Hematopoietic multipotent progenitor cell treated with erythropoietin and hydrocortisone succinate and interleukin-3 and kit ligand, for 6 days (in vitro differentiated cells): Measurements from ENCODE around the gene NKX6-1.
A peak's percentile ranks its signal among the peaks of the same experiment; 100 is the strongest.

Experiments
- DNase-seq: peaks from one replicate; pipeline ENCODE4 v3.0.0-alpha.2; 2015

The NKX6-1 gene

GRCh38 chr4:84498935-84499623 is at the start of gene NKX6-1:
NKX6-1 (minus strand) TSS chr4:84499292; CDS start chr4:84498228, 1,064 bp downstream.
- peak; percentile 46 for DNase-seq

- DNase-seq = peak; percentile 5
Observed at GRCh38 chr4:84547211-84547610, 48.1 kb upstream of the NKX6-1 start.

GRCh38 chr4:84545093-84545492 is 46.0 kb upstream of the NKX6-1 start:
- no peak for DNase-seq

GRCh38 chr4:84535901-84536300 is 36.8 kb upstream of the NKX6-1 start:
- DNase-seq = no peak

GRCh38 chr4:84531689-84532088 is 32.6 kb upstream of the NKX6-1 start:
- no peak for DNase-seq

- DNase-seq = no peak
Observed at GRCh38 chr4:84530871-84531270, 31.8 kb upstream of the NKX6-1 start.

GRCh38 chr4:84530454-84530853 is 31.4 kb upstream of the NKX6-1 start:
- DNase-seq = peak; percentile 29

- DNase-seq = peak; percentile 76
Observed at GRCh38 chr4:84529169-84529751, 30.2 kb upstream of the NKX6-1 start.

- no peak for DNase-seq
Observed at GRCh38 chr4:84527391-84527790, 28.3 kb upstream of the NKX6-1 start.

GRCh38 chr4:84515075-84515474 is 16.0 kb upstream of the NKX6-1 start:
- no peak for DNase-seq

GRCh38 chr4:84512277-84512676 is 13.2 kb upstream of the NKX6-1 start:
- no peak for DNase-seq

- DNase-seq = no peak
Observed at GRCh38 chr4:84511703-84512102, 12.6 kb upstream of the NKX6-1 start.

- no peak for DNase-seq
Observed at GRCh38 chr4:84507941-84508340, 8.8 kb upstream of the NKX6-1 start.

- DNase-seq = no peak
Observed at GRCh38 chr4:84504821-84505220, 5.7 kb upstream of the NKX6-1 start.

- DNase-seq = peak; percentile 85
Observed at GRCh38 chr4:84503495-84504437, 4.7 kb upstream of the NKX6-1 start.

GRCh38 chr4:84502955-84503373 is 3.9 kb upstream of the NKX6-1 start:
- no peak for DNase-seq

GRCh38 chr4:84502333-84502954 is 3.4 kb upstream of the NKX6-1 start:
- DNase-seq = no peak

- no peak for DNase-seq
Observed at GRCh38 chr4:84501721-84502267, 2.7 kb upstream of the NKX6-1 start.

- DNase-seq = no peak
Observed at GRCh38 chr4:84501202-84501503, 2.1 kb upstream of the NKX6-1 start.

GRCh38 chr4:84500386-84501201 is 1.5 kb upstream of the NKX6-1 start:
- DNase-seq = no peak

GRCh38 chr4:84499624-84499982 is 511 bp upstream of the NKX6-1 start:
- DNase-seq = no peak
